Cardiac fibroblast (primary cell): ENCODE measurements around the gene ZNF688.

Experiments used
- DNase-seq, 2 donors: peaks; one replicate each; pipeline versions ENCODE4 v3.0.0 to v3.0.0-alpha.2; 2010; ENCODE audit warnings: low read depth in 2 of 2
- H3K4me3 ChIP-seq, 2 donors: replicated peaks in 1 of 2; 1 replicate in 1 of 2; 2 replicates in 1 of 2; pipeline ENCODE4 v1.5.1; 2011; ENCODE audit warnings: low read depth in 2 of 2, low read length in 2 of 2, mild to moderate bottlenecking in 2 of 2, moderate library complexity in 1 of 2
- CTCF ChIP-seq: IDR thresholded peaks from one replicate; pipeline ENCODE4 v1.5.1; 2011; ENCODE audit warnings: low read depth, mild to moderate bottlenecking, low read length, inconsistent platforms

ZNF688 gene

DNA sequence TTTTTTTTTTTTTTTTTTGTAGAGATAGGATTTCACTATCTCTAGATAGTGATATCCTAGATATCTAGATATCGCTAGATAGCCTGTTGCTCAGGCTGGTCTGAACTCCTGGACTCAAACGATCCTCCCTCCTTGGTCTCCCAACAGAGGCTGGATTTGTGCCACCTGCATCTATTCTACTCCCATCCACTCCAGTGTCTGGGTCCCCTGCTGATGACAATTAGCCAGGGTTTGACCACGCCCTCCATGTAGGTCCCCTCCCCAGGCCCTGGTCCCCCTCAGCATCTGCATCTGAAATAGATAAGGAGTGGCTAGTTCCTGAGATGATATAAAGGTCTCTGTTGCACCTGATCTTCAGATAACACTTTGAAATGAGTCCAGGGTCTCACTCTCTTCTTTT is 2.2 kb downstream of the ZNF688 start:
- H3K4me3 ChIP-seq, result no peak overlapping the region
- DNase-seq, result no peak
- no peak for TF ChIP-seq CTCF

GRCh38 chr16:30567991-30568638 is 3.4 kb downstream of the ZNF688 start:
- TF ChIP-seq CTCF, result no peak
- DNase-seq, result peak; percentile 88 to 95
- H3K4me3 ChIP-seq, result no peak overlapping the region

GRCh38 chr16:30567160-30567990 is 4.1 kb downstream of the ZNF688 start:
- DNase-seq, result peak in 1 of 2 donors; percentile 70
- no peak for TF ChIP-seq CTCF
- H3K4me3 ChIP-seq, result no peak overlapping the region

GRCh38 chr16:30566531-30566930 is 5.0 kb downstream of the ZNF688 start:
- DNase-seq, result no peak
- no peak for TF ChIP-seq CTCF
- no peak overlapping the region for H3K4me3 ChIP-seq

- DNase-seq, result no peak
- no peak for TF ChIP-seq CTCF
- H3K4me3 ChIP-seq, result no peak overlapping the region
These were observed 5.5 kb downstream of the ZNF688 start for GRCh38 chr16:30565984-30566383.

- no peak overlapping the region for H3K4me3 ChIP-seq
- no peak for TF ChIP-seq CTCF
- no peak for DNase-seq
These were observed 6.0 kb downstream of the ZNF688 start for GRCh38 chr16:30565526-30565925.
